ENCODE results near the gene ARHGAP27. TPM values are rescaled to one million over a fixed set of nuclear protein-coding genes. Genes with fewer than 3 reads are reported as not detected.

Gene ARHGAP27
- total RNA-seq, 3 donors from 2014 or later (not counting 1 experiment from before 2014, with no cell fraction given) = 125 to 141 (median 126) TPM

GRCh38 chr17:45383003-45383402 is 49.7 kb downstream of the ARHGAP27 start:
- H3K4me1 ChIP-seq (ENCODE audit: control insufficient read depth, insufficient read depth, low read length) = peaks cover 7% of the 10 kb centered on the region
- Mint-ChIP-seq H3K4me1 (peaks cover 0 to 6% of the 10 kb centered on the region in 2 donors), H3K4me3 (no peak overlapping the region), H3K9me3 (no peaks in the 10 kb centered on the region), H3K27ac (no peak overlapping the region), H3K27me3 (ENCODE audit: low read depth in 2 of 2) (peaks cover 0 to 13% of the 10 kb centered on the region in 2 donors), H3K36me3 (no peaks in the 10 kb centered on the region)
- no peak for TF ChIP-seq CTCF (IDR thresholded peaks at IDR 0.05)
- H3K27ac ChIP-seq (ENCODE audit: low read length) = no peak overlapping the region
- H3K27me3 ChIP-seq (ENCODE audit: control insufficient read depth, insufficient read depth, low read length) = no peaks in the 10 kb centered on the region
- DNase-seq (no peak), ATAC-seq (no peak)
- H3K4me3 ChIP-seq (ENCODE audit: low read length) = no peak overlapping the region
- H3K36me3 ChIP-seq (ENCODE audit: control insufficient read depth, insufficient read depth, low read length) = no peaks in the 10 kb centered on the region
- intact Hi-C loops (cut with micrococcal nuclease) = no loop called here
- H3K9me3 ChIP-seq (ENCODE audit: control insufficient read depth, insufficient read depth, low read length) = no peaks in the 10 kb centered on the region
- 45% methylated on average over 1 of the region's 1 CpG for WGBS (ENCODE audit: insufficient coverage)

GRCh38 chr17:45382226-45382625 is 50.4 kb downstream of the ARHGAP27 start:
- no peaks in the 10 kb centered on the region for H3K36me3 Mint-ChIP-seq
- no peak for ATAC-seq
- intact Hi-C loops (cut with micrococcal nuclease) = no loop called here

GRCh38 chr17:45380991-45381390 is 51.7 kb downstream of the ARHGAP27 start:
- no peak for TF ChIP-seq CTCF (IDR thresholded peaks at IDR 0.05)
- H3K27ac ChIP-seq (ENCODE audit: low read length) = no peak overlapping the region
- H3K27me3 Mint-ChIP-seq (ENCODE audit: low read depth in 2 of 2) = peaks cover 0 to 8% of the 10 kb centered on the region in 2 donors
- H3K27ac Mint-ChIP-seq = no peak overlapping the region
- ATAC-seq (no peak), DNase-seq (no peak)
- no peaks in the 10 kb centered on the region for H3K36me3 Mint-ChIP-seq
- intact Hi-C loops (cut with micrococcal nuclease) = no loop called here
- H3K36me3 ChIP-seq (ENCODE audit: control insufficient read depth, insufficient read depth, low read length) = no peaks in the 10 kb centered on the region
- H3K4me1 ChIP-seq (ENCODE audit: control insufficient read depth, insufficient read depth, low read length) = peaks cover 7% of the 10 kb centered on the region
- H3K9me3 ChIP-seq (ENCODE audit: control insufficient read depth, insufficient read depth, low read length) = no peaks in the 10 kb centered on the region
- H3K27me3 ChIP-seq (ENCODE audit: control insufficient read depth, insufficient read depth, low read length) = no peaks in the 10 kb centered on the region
- H3K4me3 ChIP-seq (ENCODE audit: low read length) = no peak overlapping the region
- 75% methylated on average over 8 of the region's 8 CpGs for WGBS (ENCODE audit: insufficient coverage)
- no peaks in the 10 kb centered on the region for H3K9me3 Mint-ChIP-seq
- peaks cover 0 to 6% of the 10 kb centered on the region in 2 donors for H3K4me1 Mint-ChIP-seq
- no peak overlapping the region for H3K4me3 Mint-ChIP-seq

More at GRCh38 chr17:45382226-45382625, 50.4 kb downstream of the ARHGAP27 start:
- H3K4me1 Mint-ChIP-seq = peaks cover 0 to 6% of the 10 kb centered on the region in 2 donors
- Histone ChIP-seq H3K4me1 (ENCODE audit: control insufficient read depth, insufficient read depth, low read length) (peaks cover 7% of the 10 kb centered on the region), H3K36me3 (ENCODE audit: control insufficient read depth, insufficient read depth, low read length) (no peaks in the 10 kb centered on the region), H3K4me3 (ENCODE audit: low read length) (no peak overlapping the region), H3K27ac (ENCODE audit: low read length) (no peak overlapping the region), H3K9me3 (ENCODE audit: control insufficient read depth, insufficient read depth, low read length) (no peaks in the 10 kb centered on the region), H3K27me3 (ENCODE audit: control insufficient read depth, insufficient read depth, low read length) (no peaks in the 10 kb centered on the region)
- WGBS (ENCODE audit: insufficient coverage) = no CpG with 5 or more reads among the region's 3 CpGs
- TF ChIP-seq CTCF (IDR thresholded peaks at IDR 0.05) = no peak
- no peak overlapping the region for H3K4me3 Mint-ChIP-seq
- H3K9me3 Mint-ChIP-seq = no peaks in the 10 kb centered on the region
- DNase-seq = no peak
- peaks cover 0 to 8% of the 10 kb centered on the region in 2 donors for H3K27me3 Mint-ChIP-seq (ENCODE audit: low read depth in 2 of 2)
- H3K27ac Mint-ChIP-seq = no peak overlapping the region

Measured in natural killer cell (primary cell).